HL-60 (cell line): Measurements from ENCODE around the gene GALM.
A peak's percentile ranks its signal among the peaks of the same experiment; 100 is the strongest.
"Not testable (repeated sequence)": the region's sequence is repeated elsewhere in the genome, so short reads cannot be mapped to it uniquely, and the experiment has no call there.

Experiments used
- DNase-seq, 2 experiments: peaks; one replicate each; pipeline ENCODE4 v3.0.0-alpha.2; 2010 to 2020; ENCODE audit warnings: low read depth in 1 of 2, low spot score in 1 of 2
- H3K27ac ChIP-seq: fragments of 250-450 bp; sonication (Bioruptor Pico); replicated peaks from 2 replicates; pipeline ENCODE4 v1.5.1; 2020; ENCODE audit warnings: mild to moderate bottlenecking, moderate library complexity
- H3K27me3 ChIP-seq: fragments of 250-450 bp; sonication (Bioruptor Pico); 2 replicates; pipeline ENCODE4 v1.5.1; 2021; ENCODE audit warnings: mild to moderate bottlenecking, moderate library complexity; ENCODE audit not compliant: insufficient read depth, poor library complexity, severe bottlenecking
- H3K4me3 ChIP-seq: replicated peaks from 2 replicates; pipeline ENCODE4 v1.5.1; 2011; ENCODE audit warnings: mild to moderate bottlenecking, control low read depth, low read length; ENCODE audit not compliant: insufficient read depth
- GABPA ChIP-seq: IDR thresholded peaks from 2 replicates; pipeline ENCODE4 v1.6.1; 2012; ENCODE audit warnings: low read depth
- POLR2AphosphoS5 ChIP-seq: IDR thresholded peaks from 2 replicates; pipeline ENCODE4 v1.6.1; 2012; ENCODE audit warnings: low read depth
- SPI1 ChIP-seq: IDR thresholded peaks from 2 replicates; pipeline ENCODE4 v1.6.1; 2012; ENCODE audit warnings: low read depth, mild to moderate bottlenecking, borderline replicate concordance
- TF ChIP-seq, protein P1 (sequence below): IDR thresholded peaks from one replicate; pipeline ENCODE4 v1.5.1; 2011; ENCODE audit warnings: low read length, control low read depth, inconsistent platforms; ENCODE audit not compliant: insufficient read depth
- TF ChIP-seq, protein P2 (sequence below): IDR thresholded peaks from 2 replicates; pipeline ENCODE4 v1.6.1; 2012; ENCODE audit warnings: low read depth; ENCODE audit not compliant: insufficient replicate concordance

GALM gene

DNA sequence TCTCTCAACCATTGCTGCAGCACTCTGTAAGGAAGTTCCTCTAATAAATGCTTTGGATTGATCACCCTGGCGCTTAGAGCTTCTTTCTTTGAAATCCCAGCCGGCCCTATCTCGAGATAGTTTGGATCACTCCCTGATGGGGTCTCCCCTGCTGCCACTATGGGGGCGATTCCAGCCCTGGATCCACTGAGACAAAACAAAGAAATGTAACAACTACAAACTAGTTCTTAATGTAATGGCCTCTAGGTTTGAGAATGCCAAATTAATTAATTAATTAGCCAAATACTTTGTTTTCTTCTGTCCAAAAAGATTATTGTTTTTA lies 70.0 kb downstream of the GALM start:
- no peak for DNase-seq
- TF ChIP-seq, protein P1, sequence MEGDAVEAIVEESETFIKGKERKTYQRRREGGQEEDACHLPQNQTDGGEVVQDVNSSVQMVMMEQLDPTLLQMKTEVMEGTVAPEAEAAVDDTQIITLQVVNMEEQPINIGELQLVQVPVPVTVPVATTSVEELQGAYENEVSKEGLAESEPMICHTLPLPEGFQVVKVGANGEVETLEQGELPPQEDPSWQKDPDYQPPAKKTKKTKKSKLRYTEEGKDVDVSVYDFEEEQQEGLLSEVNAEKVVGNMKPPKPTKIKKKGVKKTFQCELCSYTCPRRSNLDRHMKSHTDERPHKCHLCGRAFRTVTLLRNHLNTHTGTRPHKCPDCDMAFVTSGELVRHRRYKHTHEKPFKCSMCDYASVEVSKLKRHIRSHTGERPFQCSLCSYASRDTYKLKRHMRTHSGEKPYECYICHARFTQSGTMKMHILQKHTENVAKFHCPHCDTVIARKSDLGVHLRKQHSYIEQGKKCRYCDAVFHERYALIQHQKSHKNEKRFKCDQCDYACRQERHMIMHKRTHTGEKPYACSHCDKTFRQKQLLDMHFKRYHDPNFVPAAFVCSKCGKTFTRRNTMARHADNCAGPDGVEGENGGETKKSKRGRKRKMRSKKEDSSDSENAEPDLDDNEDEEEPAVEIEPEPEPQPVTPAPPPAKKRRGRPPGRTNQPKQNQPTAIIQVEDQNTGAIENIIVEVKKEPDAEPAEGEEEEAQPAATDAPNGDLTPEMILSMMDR: no peak
- TF ChIP-seq GABPA (no peak), SPI1 (no peak), POLR2AphosphoS5 (no peak)
- TF ChIP-seq, protein P2, sequence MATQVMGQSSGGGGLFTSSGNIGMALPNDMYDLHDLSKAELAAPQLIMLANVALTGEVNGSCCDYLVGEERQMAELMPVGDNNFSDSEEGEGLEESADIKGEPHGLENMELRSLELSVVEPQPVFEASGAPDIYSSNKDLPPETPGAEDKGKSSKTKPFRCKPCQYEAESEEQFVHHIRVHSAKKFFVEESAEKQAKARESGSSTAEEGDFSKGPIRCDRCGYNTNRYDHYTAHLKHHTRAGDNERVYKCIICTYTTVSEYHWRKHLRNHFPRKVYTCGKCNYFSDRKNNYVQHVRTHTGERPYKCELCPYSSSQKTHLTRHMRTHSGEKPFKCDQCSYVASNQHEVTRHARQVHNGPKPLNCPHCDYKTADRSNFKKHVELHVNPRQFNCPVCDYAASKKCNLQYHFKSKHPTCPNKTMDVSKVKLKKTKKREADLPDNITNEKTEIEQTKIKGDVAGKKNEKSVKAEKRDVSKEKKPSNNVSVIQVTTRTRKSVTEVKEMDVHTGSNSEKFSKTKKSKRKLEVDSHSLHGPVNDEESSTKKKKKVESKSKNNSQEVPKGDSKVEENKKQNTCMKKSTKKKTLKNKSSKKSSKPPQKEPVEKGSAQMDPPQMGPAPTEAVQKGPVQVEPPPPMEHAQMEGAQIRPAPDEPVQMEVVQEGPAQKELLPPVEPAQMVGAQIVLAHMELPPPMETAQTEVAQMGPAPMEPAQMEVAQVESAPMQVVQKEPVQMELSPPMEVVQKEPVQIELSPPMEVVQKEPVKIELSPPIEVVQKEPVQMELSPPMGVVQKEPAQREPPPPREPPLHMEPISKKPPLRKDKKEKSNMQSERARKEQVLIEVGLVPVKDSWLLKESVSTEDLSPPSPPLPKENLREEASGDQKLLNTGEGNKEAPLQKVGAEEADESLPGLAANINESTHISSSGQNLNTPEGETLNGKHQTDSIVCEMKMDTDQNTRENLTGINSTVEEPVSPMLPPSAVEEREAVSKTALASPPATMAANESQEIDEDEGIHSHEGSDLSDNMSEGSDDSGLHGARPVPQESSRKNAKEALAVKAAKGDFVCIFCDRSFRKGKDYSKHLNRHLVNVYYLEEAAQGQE: no peak
- Histone ChIP-seq H3K27ac (peak overlapping the region; percentile 48), H3K27me3 (no peaks in the 10 kb centered on the region), H3K4me3 (no peak overlapping the region)

DNA sequence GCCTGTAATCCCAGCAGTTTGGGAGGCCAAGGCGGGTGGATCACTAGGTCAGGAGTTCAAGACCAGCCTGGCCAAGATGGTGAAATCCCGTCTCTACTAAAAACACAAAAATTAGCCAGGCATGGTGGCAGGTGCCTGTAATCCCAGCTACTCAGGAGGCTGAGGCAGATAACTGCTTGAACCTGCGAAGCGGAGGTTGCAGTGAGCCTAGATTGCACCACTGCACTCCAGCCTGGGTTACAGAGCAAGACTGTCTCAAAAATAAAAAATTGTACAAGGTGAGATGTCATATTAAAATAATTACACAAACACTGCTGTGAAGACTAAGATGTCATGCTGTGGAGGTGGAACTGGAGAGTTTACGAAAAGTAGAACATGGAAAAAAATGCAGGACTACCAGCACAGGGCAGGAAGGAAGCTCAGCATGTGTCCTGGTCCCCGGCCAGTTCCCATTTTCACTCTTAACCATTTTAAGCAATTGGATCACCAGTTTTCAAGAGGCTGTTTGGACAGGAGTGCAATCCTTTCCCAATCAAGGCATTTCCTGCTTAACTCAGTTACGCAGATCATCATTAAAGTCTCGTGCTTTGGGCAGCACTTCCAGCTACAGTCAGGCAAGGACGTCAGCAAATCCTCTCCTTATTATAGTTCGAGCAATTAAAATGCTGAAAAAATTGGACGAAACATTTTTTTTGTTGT lies 71.2 kb downstream of the GALM start:
- H3K27me3 ChIP-seq, H3K4me3 ChIP-seq: not testable (repeated sequence)
- H3K27ac ChIP-seq: peak overlapping the region; percentile 48
- TF ChIP-seq POLR2AphosphoS5 (peak; percentile 39; the same call in 1 of the 2 replicates), GABPA (0 out of 2 replicates have a peak, but pooled peaks have one; percentile 17), SPI1 (peak; percentile 80)
- DNase-seq: peak in 1 of 2 experiments; percentile 79

DNA sequence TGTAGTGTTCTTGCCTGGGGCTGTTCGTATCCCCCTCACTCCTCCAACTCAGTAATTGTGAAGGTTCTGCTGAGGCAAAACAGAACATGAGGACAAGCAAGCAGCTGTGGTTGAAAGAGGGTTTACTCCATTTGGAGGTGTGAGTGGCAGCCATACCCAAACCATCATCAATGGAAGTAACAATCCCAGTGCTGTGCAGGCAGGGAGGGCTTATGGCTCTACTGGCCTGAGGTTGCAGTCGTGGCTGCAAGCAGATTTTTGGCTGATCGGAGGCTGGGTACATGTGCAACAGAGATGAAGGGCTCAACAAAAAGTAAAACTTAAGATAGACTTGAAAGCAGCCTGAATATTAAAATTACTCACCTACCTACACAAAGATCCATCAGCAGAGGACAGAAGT lies 72.0 kb downstream of the GALM start:
- H3K27ac ChIP-seq: peak overlapping the region; percentile 48
- no peaks in the 10 kb centered on the region for H3K27me3 ChIP-seq
- no peak overlapping the region for H3K4me3 ChIP-seq
- no peak for DNase-seq
- TF ChIP-seq, protein P2: no peak
- TF ChIP-seq, protein P1: no peak
- TF ChIP-seq GABPA (no peak), SPI1 (no peak), POLR2AphosphoS5 (no peak)

DNA sequence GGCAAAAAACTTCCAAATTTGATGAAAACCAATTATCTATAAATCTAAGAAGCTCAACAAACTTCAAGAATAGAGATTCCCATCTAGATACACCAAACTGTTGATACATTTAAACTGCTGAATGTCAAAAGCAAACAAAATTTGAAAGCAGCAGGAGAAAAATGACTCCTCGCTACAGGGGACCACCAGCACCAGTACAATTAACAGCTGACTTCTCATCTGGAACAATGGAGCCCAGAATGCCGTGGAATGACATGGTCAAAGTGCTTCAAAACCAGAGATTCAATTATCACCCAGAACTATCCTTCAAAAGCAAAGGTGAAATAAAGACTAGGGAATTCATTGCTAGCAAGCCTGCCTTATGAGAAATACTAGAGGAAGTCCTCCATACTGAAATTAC lies 73.6 kb downstream of the GALM start:
- TF ChIP-seq GABPA (no peak), SPI1 (no peak), POLR2AphosphoS5 (no peak)
- TF ChIP-seq, protein P2: no peak
- TF ChIP-seq, protein P1: no peak

More for the DNA sequence above, 73.6 kb downstream of the GALM start:
- no peak overlapping the region for H3K27ac ChIP-seq
- no peaks in the 10 kb centered on the region for H3K27me3 ChIP-seq
- H3K4me3 ChIP-seq: no peak overlapping the region
- no peak for DNase-seq
